ENCODE results near the gene UNC13D. TPM values are rescaled to one million over a fixed set of nuclear protein-coding genes. Genes with fewer than 3 reads are reported as not detected.

The UNC13D gene
- total RNA-seq, 1 donor from 2014 or later, result 33.1 TPM

GRCh38 chr17:75849279-75849646 is 5.1 kb upstream of the UNC13D start:
- no peak for TF ChIP-seq CTCF (IDR thresholded peaks at IDR 0.05)
- intact Hi-C loops (cut with DNase I), result no loop called here
- peak overlapping the region; percentile 46 to 72 for H3K27ac ChIP-seq
- H3K4me1 ChIP-seq, result peaks cover 12 to 33% of the 10 kb centered on the region in 2 donors
- H3K4me3 ChIP-seq, result no peak overlapping the region
- H3K27me3 ChIP-seq, result no peaks in the 10 kb centered on the region
- DNase-seq (ENCODE audit: low spot score in 2 of 2), result no peak
- peaks cover 64 to 67% of the 10 kb centered on the region in 2 donors for H3K36me3 ChIP-seq
- H3K9me3 ChIP-seq, result no peaks in the 10 kb centered on the region

GRCh38 chr17:75848523-75849278 is 4.5 kb upstream of the UNC13D start:
- Histone ChIP-seq H3K4me3 (no peak overlapping the region), H3K27ac (peak overlapping the region; percentile 46 to 72), H3K9me3 (no peaks in the 10 kb centered on the region), H3K27me3 (no peaks in the 10 kb centered on the region), H3K4me1 (peaks cover 11 to 32% of the 10 kb centered on the region in 2 donors), H3K36me3 (peaks cover 64 to 67% of the 10 kb centered on the region in 2 donors)
- intact Hi-C loops (cut with DNase I), result no loop called here
- TF ChIP-seq CTCF (IDR thresholded peaks at IDR 0.05), result peak; percentile 24 to 61 (median 47)
- no peak for DNase-seq (ENCODE audit: low spot score in 2 of 2)

- Histone ChIP-seq H3K27me3 (no peaks in the 10 kb centered on the region), H3K4me3 (no peak overlapping the region), H3K9me3 (no peaks in the 10 kb centered on the region), H3K4me1 (peaks cover 9 to 24% of the 10 kb centered on the region in 2 donors), H3K27ac (peak overlapping the region; percentile 34 to 72), H3K36me3 (peaks cover 64 to 67% of the 10 kb centered on the region in 2 donors)
- intact Hi-C loops (cut with DNase I), result no loop called here
- no peak for TF ChIP-seq CTCF (IDR thresholded peaks at IDR 0.05)
- DNase-seq (ENCODE audit: low spot score in 2 of 2), result no peak
Measured at GRCh38 chr17:75847614-75848522, 3.7 kb upstream of the UNC13D start.

- no peak for DNase-seq (ENCODE audit: low spot score in 2 of 2)
- no peak for TF ChIP-seq CTCF (IDR thresholded peaks at IDR 0.05)
- Histone ChIP-seq H3K9me3 (no peaks in the 10 kb centered on the region), H3K36me3 (peaks cover 61 to 69% of the 10 kb centered on the region in 2 donors), H3K27ac (peak overlapping the region; percentile 93 to 94), H3K4me1 (peaks cover 9 to 24% of the 10 kb centered on the region in 2 donors), H3K4me3 (no peak overlapping the region), H3K27me3 (no peaks in the 10 kb centered on the region)
- intact Hi-C loops (cut with DNase I), result no loop called here
Measured at GRCh38 chr17:75846692-75847613, 2.7 kb upstream of the UNC13D start.

All from ascending aorta (tissue), 2 donors.